WTC11 (cell line): ENCODE measurements around the gene ATXN7. TPM values are rescaled to one million over a fixed set of nuclear protein-coding genes. Genes with fewer than 3 reads are reported as not detected.

Source experiments
- ATAC-seq: fragments of 200-7000 bp; cut with Tn5 transposase; 2 replicates; pipeline ENCODE4 v1.10.0; 2021; ENCODE audit warnings: mild to moderate bottlenecking, moderate library complexity
- CTCF ChIA-PET: fragments of 300-600 bp; sonication (Branson Sonifier 250); formaldehyde crosslinking; loops from one replicate; lab custom pipeline; 2021; ENCODE audit warnings: antibody characterized with exemption; lab: Charles Lee
- POLR2A ChIA-PET: fragments of 350-600 bp; sonication (Branson Sonifier 250); formaldehyde crosslinking; loops from one replicate; lab custom pipeline; 2021; ENCODE audit warnings: antibody characterized with exemption; lab: Charles Lee
- DNase-seq: peaks from one replicate; pipeline ENCODE4 v3.0.0; 2021; ENCODE audit warnings: low spot score
- H3K27ac Mint-ChIP-seq: 2 replicates; pipeline ENCODE4 v1.8.0; 2021; ENCODE audit warnings: mixed read lengths
- H3K27me3 Mint-ChIP-seq: 2 replicates; pipeline ENCODE4 v1.8.0; 2021; ENCODE audit warnings: low read depth, mild to moderate bottlenecking, moderate library complexity, mixed read lengths
- H3K36me3 Mint-ChIP-seq: 2 replicates; pipeline ENCODE4 v1.8.0; 2021; ENCODE audit warnings: mixed read lengths
- H3K4me1 Mint-ChIP-seq: 2 replicates; pipeline ENCODE4 v1.8.0; 2022; ENCODE audit warnings: mixed read lengths
- H3K4me3 Mint-ChIP-seq: 2 replicates; pipeline ENCODE4 v1.8.0; 2021; ENCODE audit warnings: mild to moderate bottlenecking, moderate library complexity, mixed read lengths
- H3K9me3 Mint-ChIP-seq: 2 replicates; pipeline ENCODE4 v1.8.0; 2021; ENCODE audit warnings: mixed read lengths
- E2F4 ChIP-seq: sonication (generic); formaldehyde crosslinking; IDR thresholded peaks from 2 replicates; pipeline ENCODE4 v1.8.1; 2022; ENCODE audit warnings: low read depth, mild to moderate bottlenecking, moderate library complexity, missing genetic modification reagents, borderline replicate concordance
- GRHL2 ChIP-seq: fragments of 250-450 bp; sonication (Bioruptor Pico); IDR thresholded peaks from 2 replicates; pipeline ENCODE4 v1.8.0; 2022; ENCODE audit warnings: mild to moderate bottlenecking, moderate library complexity; ENCODE audit not compliant: insufficient replicate concordance, severe bottlenecking
- MLX ChIP-seq: sonication (generic); formaldehyde crosslinking; IDR thresholded peaks from 2 replicates; pipeline ENCODE4 v1.8.1; 2023; ENCODE audit warnings: mild to moderate bottlenecking, missing genetic modification reagents, moderate library complexity
- NFE2L1 ChIP-seq: sonication (generic); formaldehyde crosslinking; IDR thresholded peaks from 2 replicates; pipeline ENCODE4 v1.8.1; 2023; ENCODE audit warnings: missing genetic modification reagents
- PRDM15 ChIP-seq: sonication (generic); formaldehyde crosslinking; IDR thresholded peaks from 2 replicates; pipeline ENCODE4 v1.8.0; 2022; ENCODE audit warnings: missing genetic modification reagents
- RELA ChIP-seq: sonication (generic); formaldehyde crosslinking; IDR thresholded peaks from 2 replicates; pipeline ENCODE4 v1.8.1; 2022; ENCODE audit warnings: missing genetic modification reagents, mild to moderate bottlenecking, borderline replicate concordance
- SMAD4 ChIP-seq: sonication (generic); formaldehyde crosslinking; IDR thresholded peaks from 2 replicates; pipeline ENCODE4 v1.8.0; 2022; ENCODE audit warnings: mild to moderate bottlenecking, missing genetic modification reagents
- STAT6 ChIP-seq: sonication (generic); formaldehyde crosslinking; conservative IDR thresholded peaks from 2 replicates; pipeline ENCODE4 v1.8.1; 2023; ENCODE audit warnings: mild to moderate bottlenecking, low read depth, missing genetic modification reagents, moderate library complexity
- USF1 ChIP-seq: sonication (generic); formaldehyde crosslinking; IDR thresholded peaks from 2 replicates; pipeline ENCODE4 v1.8.0; 2022; ENCODE audit warnings: mild to moderate bottlenecking, missing genetic modification reagents
- ZBTB21 ChIP-seq: sonication (generic); formaldehyde crosslinking; IDR thresholded peaks from 2 replicates; pipeline ENCODE4 v1.8.1; 2023; ENCODE audit warnings: mild to moderate bottlenecking, missing genetic modification reagents, borderline replicate concordance
- ZNF232 ChIP-seq: sonication (generic); formaldehyde crosslinking; IDR thresholded peaks from 2 replicates; pipeline ENCODE4 v1.8.0; 2022; ENCODE audit warnings: mild to moderate bottlenecking, missing genetic modification reagents
- ZNF281 ChIP-seq: sonication (generic); formaldehyde crosslinking; IDR thresholded peaks from 2 replicates; pipeline ENCODE4 v1.8.0; 2023; ENCODE audit warnings: mild to moderate bottlenecking, missing genetic modification reagents
- ZNF416 ChIP-seq: fragments of 250-450 bp; sonication (Bioruptor Pico); IDR thresholded peaks from 2 replicates; pipeline ENCODE4 v1.9.0; 2021; ENCODE audit warnings: mild to moderate bottlenecking, inconsistent platforms
- total RNA-seq: library from RNA; stranded (reverse); gene quantifications from 3 replicates; pipeline ENCODE4 v1.2.3, GENCODE V29; 2021

ATXN7 gene
- total RNA-seq, 1 experiment from 2014 or later, result 11.7 TPM

- no peak for TF ChIP-seq STAT6 (CRISPR knock-in tag)
- TF ChIP-seq, all 79 proteins: peak for 0
Observed at GRCh38 chr3:63819151-63819398, 44.6 kb upstream of the ATXN7 start, which contains the start of gene C3orf49 (continued).

- ChIA-PET CTCF (interaction anchor here (1.4 kb wide), 1 partner anchor 473 kb away, joined by 3 read pairs; no protein-coding TSS in a partner anchor), POLR2A (no interaction called here)
- no peak for ATAC-seq
- H3K36me3 Mint-ChIP-seq, result peaks cover 4% of the 10 kb centered on the region
- no peak overlapping the region for H3K4me3 Mint-ChIP-seq
- TF ChIP-seq GRHL2 (CRISPR knock-in tag), result no peak
- no peak for TF ChIP-seq STAT6 (CRISPR knock-in tag)
- no peak for TF ChIP-seq E2F4
- no peak for TF ChIP-seq RELA (CRISPR knock-in tag)
- TF ChIP-seq USF1 (CRISPR knock-in tag), result no peak
- no peak for TF ChIP-seq ZNF281 (CRISPR knock-in tag)
- no peak for TF ChIP-seq ZNF232 (CRISPR knock-in tag)
- no peak for TF ChIP-seq ZNF416 (CRISPR knock-in tag)
- TF ChIP-seq ZBTB21 (CRISPR knock-in tag), result no peak
- no peak for TF ChIP-seq NFE2L1 (CRISPR knock-in tag)
- no peak for TF ChIP-seq MLX (CRISPR knock-in tag)
- no peak for TF ChIP-seq SMAD4 (CRISPR knock-in tag)
- TF ChIP-seq PRDM15 (CRISPR knock-in tag), result no peak
- TF ChIP-seq, all 79 proteins: peak for 0
- DNase-seq, result no peak
- no peaks in the 10 kb centered on the region; the same call in 1 of the 2 replicates for H3K9me3 Mint-ChIP-seq
- H3K27me3 Mint-ChIP-seq, result no peaks in the 10 kb centered on the region
- no peak overlapping the region for H3K27ac Mint-ChIP-seq
- peaks cover 3% of the 10 kb centered on the region; the same call in 1 of the 2 replicates for H3K4me1 Mint-ChIP-seq
Observed at GRCh38 chr3:63824309-63824708, 39.4 kb upstream of the ATXN7 start.
